Activated naive CD4-positive, alpha-beta T cell treated with anti-CD3 and anti-CD28 coated beads, Interleukin-2, amount 50 U/mL, for 72 hours (primary cell): Measurements from ENCODE around the gene AMACR. TPM values are rescaled to one million over a fixed set of nuclear protein-coding genes. Genes with fewer than 3 reads are reported as not detected.
"Not testable (repeated sequence)": the region's sequence is repeated elsewhere in the genome, so short reads cannot be mapped to it uniquely, and the experiment has no call there.

Source experiments
- ATAC-seq, 2 donors: fragments of 150-1000 bp; cut with Tn5 transposase; 2 replicates each; pipeline ENCODE4 v1.10.0; 2021; ENCODE audit warnings: mild to moderate bottlenecking in 2 of 2, moderate library complexity in 2 of 2
- DNase-seq, 2 donors: peaks; one replicate each; pipeline ENCODE4 v3.0.0; 2021 to 2022; ENCODE audit warnings: low spot score in 2 of 2
- H3K27ac Mint-ChIP-seq, 2 donors: one replicate each; pipeline ENCODE4 v1.8.0; 2022; ENCODE audit warnings: mild to moderate bottlenecking in 2 of 2, mixed read lengths in 2 of 2
- H3K36me3 Mint-ChIP-seq, 2 donors: one replicate each; pipeline ENCODE4 v1.8.0; 2022; ENCODE audit warnings: mixed read lengths in 2 of 2
- H3K9me3 Mint-ChIP-seq, 2 donors: one replicate each; pipeline ENCODE4 v1.8.0; 2022; ENCODE audit warnings: mixed read lengths in 2 of 2
- total RNA-seq, 2 donors: library from RNA; stranded (reverse); gene quantifications; one replicate each; pipeline ENCODE4 v1.2.3, GENCODE V29; 2022

Gene AMACR
- total RNA-seq, 2 donors from 2014 or later: 4.0 to 5.2 TPM

- Mint-ChIP-seq H3K36me3 (no peaks in the 10 kb centered on the region), H3K27ac (no peak overlapping the region), H3K9me3 (no peaks in the 10 kb centered on the region)
- DNase-seq: no peak
- ATAC-seq: no peak
Observed at GRCh38 chr5:34040472-34040871, 32.6 kb upstream of the AMACR start.

- Mint-ChIP-seq H3K36me3 (peaks cover 0 to 5% of the 10 kb centered on the region in 2 donors), H3K27ac (no peak overlapping the region), H3K9me3 (no peaks in the 10 kb centered on the region)
- ATAC-seq (no peak), DNase-seq (no peak)
Observed at GRCh38 chr5:34039398-34040157, 31.7 kb upstream of the AMACR start.

- peaks cover 0 to 7% of the 10 kb centered on the region in 2 donors for H3K36me3 Mint-ChIP-seq
- no peak overlapping the region for H3K27ac Mint-ChIP-seq
- ATAC-seq: no peak
- no peak for DNase-seq
- no peaks in the 10 kb centered on the region for H3K9me3 Mint-ChIP-seq
Observed at GRCh38 chr5:34038838-34039237, 31.0 kb upstream of the AMACR start.

GRCh38 chr5:34038390-34038789 lies 30.5 kb upstream of the AMACR start:
- Mint-ChIP-seq H3K9me3 (no peaks in the 10 kb centered on the region), H3K27ac (no peak overlapping the region), H3K36me3 (peaks cover 0 to 9% of the 10 kb centered on the region in 2 donors)
- ATAC-seq (no peak), DNase-seq (no peak)

- Mint-ChIP-seq H3K27ac (no peak overlapping the region), H3K36me3 (peaks cover 0 to 14% of the 10 kb centered on the region in 2 donors), H3K9me3 (no peaks in the 10 kb centered on the region)
- ATAC-seq (no peak), DNase-seq (no peak)
Observed at GRCh38 chr5:34037726-34038125, 29.9 kb upstream of the AMACR start.

GRCh38 chr5:34035756-34036155 lies 27.9 kb upstream of the AMACR start:
- peaks cover 0 to 14% of the 10 kb centered on the region in 2 donors for H3K36me3 Mint-ChIP-seq
- H3K9me3 Mint-ChIP-seq: no peaks in the 10 kb centered on the region
- ATAC-seq (no peak), DNase-seq (no peak)
- no peak overlapping the region for H3K27ac Mint-ChIP-seq

- no peaks in the 10 kb centered on the region for H3K9me3 Mint-ChIP-seq
- H3K36me3 Mint-ChIP-seq: peaks cover 0 to 14% of the 10 kb centered on the region in 2 donors
- DNase-seq (no peak), ATAC-seq (no peak)
- H3K27ac Mint-ChIP-seq: no peak overlapping the region
Observed at GRCh38 chr5:34034534-34035327, 26.9 kb upstream of the AMACR start.

- DNase-seq (no peak), ATAC-seq (no peak)
- Mint-ChIP-seq H3K27ac (no peak overlapping the region), H3K36me3 (peaks cover 0 to 14% of the 10 kb centered on the region in 2 donors), H3K9me3 (no peaks in the 10 kb centered on the region)
Observed at GRCh38 chr5:34031966-34032365, 24.1 kb upstream of the AMACR start.

- ATAC-seq (no peak), DNase-seq (no peak)
- no peaks in the 10 kb centered on the region for H3K9me3 Mint-ChIP-seq
- H3K36me3 Mint-ChIP-seq: peaks cover 0 to 14% of the 10 kb centered on the region in 2 donors
- no peak overlapping the region for H3K27ac Mint-ChIP-seq
Observed at GRCh38 chr5:34031117-34031516, 23.3 kb upstream of the AMACR start.

GRCh38 chr5:34030585-34030984 lies 22.7 kb upstream of the AMACR start:
- not testable (repeated sequence) for DNase-seq, ATAC-seq, H3K27ac Mint-ChIP-seq, H3K9me3 Mint-ChIP-seq
- peaks cover 0 to 14% of the 10 kb centered on the region in 2 donors for H3K36me3 Mint-ChIP-seq

- ATAC-seq (no peak), DNase-seq (no peak)
- Mint-ChIP-seq H3K36me3 (peaks cover 0 to 13% of the 10 kb centered on the region in 2 donors), H3K9me3 (no peaks in the 10 kb centered on the region), H3K27ac (no peak overlapping the region)
Observed at GRCh38 chr5:34030048-34030447, 22.2 kb upstream of the AMACR start.

- peaks cover 2 to 4% of the 10 kb centered on the region in 2 donors for H3K36me3 Mint-ChIP-seq
- DNase-seq: no peak
- H3K27ac Mint-ChIP-seq: peak overlapping the region in 1 of 2 donors; percentile 1
- H3K9me3 Mint-ChIP-seq: no peaks in the 10 kb centered on the region
- ATAC-seq: no peak
Observed at GRCh38 chr5:34028349-34028748, 20.5 kb upstream of the AMACR start.

- DNase-seq: no peak
Observed at GRCh38 chr5:34026089-34026761, 18.4 kb upstream of the AMACR start.

GRCh38 chr5:34022121-34022705 lies 14.4 kb upstream of the AMACR start:
- Mint-ChIP-seq H3K9me3 (no peaks in the 10 kb centered on the region), H3K27ac (peak overlapping the region in 1 of 2 donors; percentile 75), H3K36me3 (peaks cover 11 to 14% of the 10 kb centered on the region in 2 donors)
- peak; percentile 97 to 99 for ATAC-seq
- peak in 1 of 2 donors; percentile 48 for DNase-seq

More at GRCh38 chr5:34026089-34026761, 18.4 kb upstream of the AMACR start:
- Mint-ChIP-seq H3K9me3 (no peaks in the 10 kb centered on the region), H3K27ac (no peak overlapping the region), H3K36me3 (peaks cover 0 to 10% of the 10 kb centered on the region in 2 donors)
- no peak for ATAC-seq

- DNase-seq: no peak
- peak overlapping the region; percentile 56 to 75 for H3K27ac Mint-ChIP-seq
- peaks cover 11 to 14% of the 10 kb centered on the region in 2 donors for H3K36me3 Mint-ChIP-seq
- ATAC-seq: no peak
- H3K9me3 Mint-ChIP-seq: no peaks in the 10 kb centered on the region
Observed at GRCh38 chr5:34021334-34021733, 13.5 kb upstream of the AMACR start.

- H3K36me3 Mint-ChIP-seq: peaks cover 11 to 14% of the 10 kb centered on the region in 2 donors
- ATAC-seq (no peak), DNase-seq (no peak)
- no peaks in the 10 kb centered on the region for H3K9me3 Mint-ChIP-seq
- H3K27ac Mint-ChIP-seq: no peak overlapping the region
Observed at GRCh38 chr5:34020726-34021125, 12.9 kb upstream of the AMACR start.
